ENCODE results near the gene EDNRA.

EDNRA gene

DNA sequence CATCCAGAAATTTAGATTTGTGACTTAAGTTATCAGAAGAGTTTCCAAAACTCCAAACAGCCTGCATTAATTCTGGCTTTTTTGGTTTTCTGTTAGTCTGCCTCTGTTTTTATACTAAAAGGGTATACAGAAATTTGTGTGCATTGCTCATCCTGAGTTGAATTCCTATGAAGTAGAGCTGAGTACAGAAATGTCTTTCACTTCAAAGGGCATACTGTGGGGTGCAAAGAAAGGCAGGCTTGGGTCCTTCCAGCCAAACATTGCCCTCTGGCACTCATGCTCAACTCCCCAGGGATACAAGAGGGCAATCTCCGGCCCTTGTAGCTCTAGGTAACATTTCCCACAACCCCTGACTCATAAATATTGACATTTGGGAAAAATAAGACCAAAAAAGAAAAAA lies 108.7 kb downstream of the EDNRA start:
- peak; percentile 77 for DNase-seq (ENCODE audit: low spot score)

DNA sequence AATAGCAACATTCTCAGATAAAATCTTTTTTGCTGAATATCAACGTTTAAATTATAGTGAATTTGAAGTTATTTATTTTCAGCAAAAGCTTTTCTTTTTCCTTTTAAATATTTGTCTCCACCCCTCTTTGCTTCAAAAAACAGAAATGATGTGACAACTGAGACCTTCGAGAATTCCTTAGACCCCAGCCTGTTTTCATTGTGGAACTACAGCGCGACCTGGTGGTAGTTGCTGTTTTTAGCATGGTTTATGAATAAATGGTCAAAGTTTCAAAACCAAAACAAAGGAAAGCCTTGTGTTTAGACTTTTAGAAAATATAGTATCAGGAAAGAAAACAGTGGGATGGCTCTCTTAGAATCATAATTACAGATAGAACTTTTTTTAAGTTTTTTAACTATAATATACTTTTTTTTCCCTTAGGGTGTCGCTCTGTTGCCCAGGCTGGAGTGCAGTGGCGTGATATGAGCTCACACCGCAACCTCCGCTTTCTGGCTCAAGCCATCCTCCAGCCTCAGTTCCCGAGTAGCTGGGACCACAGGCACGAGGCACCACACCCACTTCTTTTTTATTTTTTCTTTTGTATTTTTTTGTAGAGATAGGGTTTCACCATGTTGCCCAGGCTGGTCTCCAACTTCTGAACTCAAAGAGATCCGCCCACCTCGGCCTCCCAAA lies 109.5 kb downstream of the EDNRA start:
- DNase-seq (ENCODE audit: low spot score): peak; percentile 71

DNA sequence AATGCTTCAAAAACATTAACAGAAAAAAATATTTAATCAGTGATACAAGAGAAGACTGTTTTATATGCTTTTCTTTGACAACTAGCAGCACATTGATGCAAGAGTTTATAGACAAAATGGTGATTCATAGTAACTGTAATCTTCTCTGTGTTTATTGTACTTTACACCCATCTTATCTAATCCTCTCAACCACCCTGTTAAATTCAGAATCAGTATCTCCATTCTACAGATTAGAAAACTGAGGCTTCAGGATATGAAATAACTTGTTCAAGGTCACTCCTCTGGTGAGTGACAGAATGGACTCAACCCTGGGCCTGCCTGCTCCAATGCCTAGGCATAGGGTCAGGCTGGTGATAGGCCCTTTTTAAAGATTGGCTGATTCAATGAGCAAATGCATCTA lies 110.2 kb downstream of the EDNRA start:
- no peak for DNase-seq (ENCODE audit: low spot score)

DNA sequence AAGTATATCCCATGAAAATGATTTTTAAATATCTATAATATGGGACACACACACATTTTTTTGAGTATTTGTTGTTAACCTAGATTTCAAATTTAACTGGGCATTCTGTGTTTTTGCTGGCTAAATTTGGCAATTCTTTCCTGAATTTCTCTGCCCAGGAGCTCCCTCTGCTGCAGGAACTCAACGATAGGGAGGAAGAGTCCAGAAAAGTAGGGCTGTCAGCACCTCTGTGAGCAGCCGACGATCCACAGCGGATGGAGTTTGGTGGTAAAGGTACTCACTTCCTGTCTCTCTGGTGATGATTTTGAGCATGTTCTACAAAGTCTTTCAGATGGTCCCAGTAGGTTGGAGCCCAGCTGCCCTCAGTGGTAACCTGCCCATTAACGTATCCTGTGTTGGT lies 113.2 kb downstream of the EDNRA start:
- DNase-seq (ENCODE audit: low spot score): no peak
